ENCODE data around the gene CHST1.

The CHST1 gene

DNA sequence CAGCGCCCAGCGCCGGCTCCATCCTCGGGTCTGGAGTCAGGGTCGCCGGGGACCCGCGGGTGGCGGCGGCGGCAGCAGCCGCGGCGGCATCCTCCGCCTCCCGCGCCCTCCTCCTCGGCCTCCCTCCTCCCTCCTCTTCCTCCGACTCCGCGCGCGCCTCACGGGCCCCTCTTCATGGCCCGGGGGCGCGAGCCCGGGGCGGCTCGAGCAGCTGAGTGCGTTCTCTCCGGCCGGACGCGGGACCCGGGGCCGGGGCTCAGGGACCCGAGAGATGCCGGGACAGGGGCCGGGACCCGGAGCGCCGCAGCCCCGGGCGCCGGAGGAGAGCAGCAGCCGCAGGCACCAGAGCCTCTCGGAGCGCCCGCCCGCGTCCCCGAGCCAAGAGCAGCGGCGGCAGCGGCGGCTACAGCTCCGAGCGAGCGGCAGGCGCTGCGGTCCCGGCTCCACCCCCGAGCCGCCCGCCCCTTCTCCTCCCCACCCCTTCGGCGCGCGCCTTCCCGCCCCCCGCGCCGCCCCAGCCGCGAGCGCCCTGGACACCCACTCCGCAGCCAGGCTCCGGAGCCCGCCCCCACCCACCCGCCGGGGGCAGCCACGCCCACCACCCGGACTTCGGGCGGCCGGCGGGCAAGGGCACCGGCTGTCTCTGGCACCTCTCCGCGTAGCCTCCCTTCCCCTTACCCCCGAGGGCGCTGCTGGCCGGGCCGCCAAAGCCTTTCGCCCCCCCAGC lies at the start of gene CHST1:
TSS of gene CHST1 (minus strand) at position 417 of the 727 bp plus-strand sequence. CDS start 14,699 bp downstream, outside the sequence.
- peak in 38 of 56 donors; percentile 18 to 82 (median 58) for DNase-seq

DNA sequence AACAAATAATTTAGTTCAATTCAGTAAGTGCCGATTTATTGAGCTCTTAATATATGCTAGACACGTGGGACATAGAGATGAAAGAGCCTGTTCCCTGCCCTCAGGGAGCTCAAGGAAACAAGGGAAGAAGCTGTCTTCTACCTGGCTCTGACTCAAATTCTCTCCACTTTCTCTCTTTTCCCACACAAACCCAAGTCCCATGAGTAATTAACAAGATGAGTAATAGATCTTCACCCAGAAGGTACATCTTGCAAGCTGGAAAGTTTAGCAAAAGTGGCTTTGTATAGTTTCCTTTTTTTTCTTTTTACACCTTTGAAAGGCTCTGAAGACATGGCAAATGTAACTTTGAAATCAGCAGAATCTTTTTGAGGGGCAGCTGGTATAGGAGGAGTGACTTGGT lies 48.2 kb upstream of the CHST1 start:
- no peak for DNase-seq

DNA sequence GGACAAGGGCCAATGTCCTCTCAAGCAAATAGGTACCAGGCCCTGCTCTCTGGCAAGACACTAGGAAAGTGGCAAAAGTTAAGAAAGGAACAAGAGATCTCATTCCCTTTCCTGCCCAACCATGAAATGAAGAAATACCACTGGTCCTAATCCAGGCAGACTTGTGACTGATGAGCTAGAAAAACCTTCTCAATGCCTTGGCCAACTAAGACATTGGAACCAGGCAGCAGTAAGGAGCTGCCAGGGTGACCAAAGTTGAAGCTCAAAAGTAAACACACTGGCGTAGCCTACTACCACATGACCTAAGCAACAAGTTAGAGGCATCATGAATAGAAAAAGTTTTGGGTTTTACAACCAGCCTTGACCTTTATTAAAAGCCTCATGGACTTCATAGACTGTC lies 45.1 kb upstream of the CHST1 start:
- DNase-seq = no peak

DNA sequence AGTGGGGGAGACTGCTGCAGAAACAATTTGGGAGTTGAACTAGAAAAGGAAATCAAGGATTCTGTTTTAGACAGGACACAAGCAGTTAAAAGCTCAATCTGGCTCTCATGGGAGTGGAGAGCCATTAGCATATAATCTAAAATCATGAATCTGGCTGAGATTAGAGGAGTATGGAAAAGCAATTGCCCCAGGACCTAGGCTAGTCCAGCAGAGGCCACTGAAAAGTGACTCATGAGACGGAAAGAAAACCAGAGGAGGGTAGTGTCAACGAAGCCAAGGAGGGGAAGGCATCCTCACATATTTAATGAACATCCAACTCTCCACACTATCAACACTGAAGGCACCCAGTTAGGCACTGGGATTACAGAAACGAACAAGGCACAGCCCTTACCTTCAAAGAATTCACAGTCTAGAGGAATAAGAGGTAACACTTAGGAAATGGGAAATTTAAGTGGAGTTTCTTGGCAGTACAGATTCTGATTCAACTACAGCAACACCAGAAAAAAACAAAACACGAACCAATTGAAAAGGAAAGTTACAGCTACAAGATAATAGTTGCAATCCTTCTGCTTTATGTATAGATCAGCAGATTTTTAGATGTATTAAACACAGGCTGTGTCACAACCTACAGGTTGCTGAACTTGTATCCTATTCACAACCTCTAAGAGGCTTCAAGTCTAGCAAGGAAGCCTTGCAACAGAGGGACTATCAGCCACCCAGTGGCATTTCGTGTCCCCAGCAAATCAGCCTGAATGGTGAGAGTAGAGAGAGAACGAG lies 43.7 kb upstream of the CHST1 start:
- DNase-seq = no peak

GRCh38 chr11:45704635-45705034 lies 39.2 kb upstream of the CHST1 start:
- no peak for DNase-seq

DNA sequence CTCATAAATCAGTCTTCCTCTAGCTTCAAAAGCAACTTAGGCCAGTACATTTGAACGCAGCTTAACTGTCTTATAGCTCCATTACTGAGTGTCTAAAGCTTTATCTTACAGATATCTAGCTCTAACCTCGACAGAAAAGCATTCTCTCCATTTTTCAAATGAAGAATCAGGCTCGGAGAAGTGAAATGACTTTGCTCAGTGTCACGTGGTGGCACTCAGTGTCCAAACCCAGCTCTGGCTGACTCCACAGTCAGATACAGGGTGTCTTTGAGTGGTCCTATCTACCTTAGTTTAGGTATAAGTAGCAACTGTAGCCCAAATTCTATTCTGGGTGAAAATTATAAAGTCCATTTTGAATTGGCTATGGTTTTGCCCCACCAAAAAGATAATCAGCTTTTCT lies 38.7 kb upstream of the CHST1 start:
- DNase-seq = no peak

GRCh38 chr11:45702511-45702910 lies 37.1 kb upstream of the CHST1 start:
- DNase-seq = no peak

DNA sequence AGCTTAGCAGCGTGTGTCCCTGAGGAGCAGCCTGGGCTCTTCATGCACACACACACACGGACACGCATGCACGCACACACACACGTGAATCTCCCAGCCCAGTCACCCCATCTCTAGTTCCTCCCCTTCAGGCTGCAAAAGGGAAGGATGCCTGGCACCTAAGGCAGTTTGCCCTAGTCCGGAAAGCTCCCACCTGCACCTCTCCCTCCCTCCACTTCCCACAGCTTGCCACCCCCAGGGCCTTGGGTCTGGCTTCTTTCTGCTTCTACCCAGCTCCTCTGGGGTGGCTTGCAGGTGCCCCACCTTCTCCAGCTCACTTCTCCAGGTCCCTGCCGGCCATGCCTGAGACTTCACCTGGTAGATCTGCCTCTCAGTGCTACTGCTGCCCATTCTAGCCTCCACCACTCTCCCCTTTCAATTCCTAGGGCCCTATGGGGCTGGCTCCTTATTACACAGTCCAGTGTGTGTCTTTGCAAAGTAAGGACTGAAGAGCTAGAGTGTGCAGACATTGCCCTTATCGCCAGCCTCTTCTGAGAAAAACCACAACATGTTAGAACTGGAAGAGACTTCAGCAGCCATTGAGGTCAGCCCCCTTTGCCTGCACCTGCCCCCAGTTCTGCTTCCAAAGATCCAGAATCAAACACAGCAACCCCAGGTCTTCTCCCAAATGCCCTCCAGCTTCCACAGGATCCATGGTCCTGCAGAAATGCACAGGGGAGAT lies 33.5 kb upstream of the CHST1 start:
- DNase-seq = no peak

- no peak for DNase-seq
Measured at GRCh38 chr11:45692808-45693453, 27.5 kb upstream of the CHST1 start.

DNA sequence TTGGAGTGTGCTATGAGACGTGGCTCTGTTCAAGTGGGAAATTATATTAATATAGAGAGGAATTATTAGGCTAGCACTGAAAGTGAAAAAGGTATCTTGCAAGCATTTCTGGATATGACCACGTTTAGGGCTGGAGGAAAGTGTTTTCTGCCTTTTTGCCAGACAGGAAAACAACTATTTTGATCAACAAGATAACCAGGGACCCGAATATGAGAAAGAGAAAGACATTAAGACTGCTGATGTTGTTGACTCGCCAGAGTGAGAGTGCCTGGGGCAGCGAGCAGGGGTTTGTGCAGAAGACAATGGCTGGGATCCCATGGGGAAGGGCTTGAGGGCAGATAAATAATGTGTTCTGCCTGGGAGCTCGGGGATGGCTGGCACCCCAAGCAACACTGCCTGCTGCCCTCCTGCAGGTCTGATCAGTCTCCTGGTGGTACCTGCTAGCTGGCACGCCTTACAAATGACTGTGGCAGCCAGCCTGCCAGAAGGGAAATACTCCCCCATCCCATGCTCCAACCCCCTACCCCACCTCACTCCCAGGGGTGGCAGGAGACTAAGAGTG lies 23.1 kb upstream of the CHST1 start:
- no peak for DNase-seq

- DNase-seq = no peak
Measured at GRCh38 chr11:45687836-45688235, 22.4 kb upstream of the CHST1 start.

DNA sequence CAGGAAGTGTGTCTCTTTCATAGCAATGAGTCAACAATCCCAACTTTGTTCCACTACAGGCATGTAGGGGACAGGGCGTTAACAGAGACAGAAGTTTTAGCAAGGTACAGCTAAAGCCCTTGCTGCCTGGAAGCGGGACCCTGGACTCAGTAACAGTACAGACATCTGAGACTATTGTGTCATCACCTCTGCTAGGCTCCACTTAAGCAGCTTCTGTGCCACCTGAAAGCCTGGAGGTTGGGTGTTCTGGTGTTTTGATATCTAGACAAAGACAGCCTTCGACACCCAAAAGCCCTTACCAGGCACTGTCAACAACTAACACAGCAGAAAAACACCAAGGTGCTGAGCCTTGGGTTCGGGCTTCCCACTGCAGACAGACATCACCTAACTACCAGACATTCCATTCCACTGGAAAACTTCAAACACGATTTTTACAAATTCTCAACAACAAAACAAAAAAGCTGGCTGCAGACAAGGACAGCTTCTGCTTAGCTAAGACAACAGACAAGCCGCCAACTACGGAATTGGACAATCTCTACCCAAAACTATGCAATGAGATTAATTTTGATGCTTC lies 20.6 kb upstream of the CHST1 start:
- DNase-seq = no peak

- DNase-seq = no peak
Measured at GRCh38 chr11:45684440-45684839, 19.0 kb upstream of the CHST1 start.

DNA sequence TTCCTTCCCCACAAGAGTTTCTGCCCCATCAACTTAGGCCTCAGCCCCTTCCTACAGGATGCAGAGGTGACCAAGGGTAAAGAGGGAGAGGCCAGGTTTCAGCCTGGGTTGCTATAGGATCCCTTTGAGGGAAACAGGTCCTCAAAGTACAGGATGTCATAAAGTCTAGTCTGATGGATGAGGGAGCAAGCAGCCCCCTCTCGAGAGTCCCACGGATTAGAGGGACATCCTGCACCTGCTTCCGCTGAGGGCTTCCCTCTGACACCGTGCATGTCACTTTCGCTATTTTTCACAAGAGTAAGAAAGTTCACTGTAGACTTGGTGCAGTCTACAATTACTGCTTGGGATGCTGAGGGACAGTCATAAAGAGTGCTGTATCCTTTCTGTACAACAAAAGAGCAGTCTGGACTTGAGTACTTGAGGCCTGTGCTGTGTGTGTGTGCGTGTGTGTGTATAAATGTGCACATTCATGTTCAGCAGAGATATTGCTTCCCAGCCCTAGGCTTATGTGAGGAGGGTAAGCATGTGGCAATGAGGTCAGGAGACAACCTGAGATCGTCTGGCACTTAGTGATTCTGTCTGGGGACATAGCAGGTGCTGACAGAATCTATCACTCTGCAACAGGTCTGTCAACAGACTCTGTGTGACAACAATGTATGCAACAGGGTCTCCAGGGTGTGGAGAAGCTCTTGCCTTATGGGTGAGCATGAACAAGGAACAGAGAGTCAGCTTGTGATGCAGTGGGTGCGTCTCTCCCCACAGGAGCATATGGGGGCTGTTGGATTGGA lies 18.0 kb upstream of the CHST1 start:
- DNase-seq = no peak

DNA sequence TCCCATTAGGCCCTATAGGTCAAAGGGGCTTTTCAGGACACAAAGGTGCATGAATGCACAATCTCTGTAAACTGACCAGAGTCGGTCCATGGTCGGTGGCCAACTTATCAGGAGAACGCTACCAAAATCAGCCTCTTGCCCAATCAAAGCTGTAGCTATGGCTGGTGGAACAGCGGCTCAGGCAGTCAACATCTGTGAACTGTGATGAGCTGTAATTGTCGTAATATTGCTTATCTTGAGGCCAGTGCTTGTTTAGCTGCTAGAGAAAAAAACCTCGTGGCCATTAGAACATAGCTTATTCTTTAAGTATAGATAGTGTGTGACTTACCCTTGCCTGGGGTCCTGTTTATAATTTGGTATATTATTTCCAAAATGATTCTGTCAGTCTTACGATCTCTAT lies 14.4 kb upstream of the CHST1 start:
- no peak for DNase-seq

- DNase-seq = no peak
Measured at GRCh38 chr11:45678976-45679375, 13.6 kb upstream of the CHST1 start.

GRCh38 chr11:45677770-45678512 lies 12.5 kb upstream of the CHST1 start:
- peak in 1 of 56 donors; percentile 25 for DNase-seq

DNA sequence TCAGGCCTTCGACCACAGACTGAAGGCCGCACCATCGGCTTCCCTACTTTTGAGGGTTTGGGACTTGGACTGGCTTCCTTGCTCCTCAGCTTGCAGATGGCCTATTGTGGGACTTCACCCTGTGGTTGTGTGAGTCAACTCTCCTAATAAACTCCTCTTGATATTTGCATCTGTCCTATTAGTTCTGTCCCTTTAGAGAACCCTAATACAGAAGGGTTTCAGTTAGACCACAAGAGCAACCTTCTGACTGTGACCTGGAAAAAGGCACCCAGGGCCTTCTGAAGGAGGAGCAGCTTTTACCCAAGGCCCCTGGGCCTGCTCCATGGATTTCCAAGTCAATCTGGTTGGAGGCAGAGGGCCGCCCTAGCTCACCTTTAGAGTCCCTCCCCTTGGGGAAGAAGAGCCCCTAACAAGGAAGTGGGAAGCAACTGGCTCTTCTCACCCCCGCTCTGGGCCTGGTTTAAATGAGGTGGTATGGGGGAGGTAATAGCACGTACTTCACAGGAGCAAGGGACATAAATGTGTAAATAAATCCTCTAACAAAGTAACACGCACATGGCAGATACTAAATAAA lies 11.2 kb upstream of the CHST1 start:
- DNase-seq = no peak

- DNase-seq = peak in 1 of 56 donors; percentile 18
Measured at GRCh38 chr11:45675646-45676045, 10.2 kb upstream of the CHST1 start.
